ENCODE data around the gene XG.
"Not testable (repeated sequence)": the region's sequence is repeated elsewhere in the genome, so short reads cannot be mapped to it uniquely, and the experiment has no call there.

XG gene

GRCh38 chrX:2751874-2752300 lies at the start of gene XG:
Gene XG, plus strand, starts transcription at chrX:2752040. Its CDS starts 235 bp downstream, at chrX:2752275.
- not testable (repeated sequence) for DNase-seq (ENCODE audit: low read depth)

- no peak for DNase-seq (ENCODE audit: low read depth)
These were observed 47.9 kb upstream of the XG start for GRCh38 chrX:2703991-2704369.

- no peak for DNase-seq (ENCODE audit: low read depth)
These were observed 46.6 kb upstream of the XG start for GRCh38 chrX:2705046-2705832.

- peak; percentile 94 for DNase-seq (ENCODE audit: low read depth)
These were observed 44.5 kb upstream of the XG start for GRCh38 chrX:2707334-2707760.

- DNase-seq (ENCODE audit: low read depth): no peak
These were observed 43.8 kb upstream of the XG start for GRCh38 chrX:2708021-2708420.

GRCh38 chrX:2708592-2709188 lies 43.1 kb upstream of the XG start:
- DNase-seq (ENCODE audit: low read depth): no peak

- no peak for DNase-seq (ENCODE audit: low read depth)
These were observed 42.3 kb upstream of the XG start for GRCh38 chrX:2709556-2709955.

- peak; percentile 83 for DNase-seq (ENCODE audit: low read depth)
These were observed 41.6 kb upstream of the XG start for GRCh38 chrX:2710041-2710840.

GRCh38 chrX:2711441-2711840 lies 40.4 kb upstream of the XG start:
- no peak for DNase-seq (ENCODE audit: low read depth)

- DNase-seq (ENCODE audit: low read depth): no peak
These were observed 39.4 kb upstream of the XG start for GRCh38 chrX:2712428-2712827.

- no peak for DNase-seq (ENCODE audit: low read depth)
These were observed 38.7 kb upstream of the XG start for GRCh38 chrX:2712890-2713840.

- DNase-seq (ENCODE audit: low read depth): no peak
These were observed 37.3 kb upstream of the XG start for GRCh38 chrX:2714551-2714950.

GRCh38 chrX:2715066-2715600 lies 36.7 kb upstream of the XG start:
- DNase-seq (ENCODE audit: low read depth): no peak

- no peak for DNase-seq (ENCODE audit: low read depth)
These were observed 34.5 kb upstream of the XG start for GRCh38 chrX:2717312-2717711.

GRCh38 chrX:2718821-2719220 lies 33.0 kb upstream of the XG start:
- DNase-seq (ENCODE audit: low read depth): no peak

- no peak for DNase-seq (ENCODE audit: low read depth)
These were observed 31.9 kb upstream of the XG start for GRCh38 chrX:2719774-2720447.

GRCh38 chrX:2723286-2723879 lies 28.5 kb upstream of the XG start:
- no peak for DNase-seq (ENCODE audit: low read depth)

- not testable (repeated sequence) for DNase-seq (ENCODE audit: low read depth)
These were observed 24.6 kb upstream of the XG start for GRCh38 chrX:2727264-2727663.

- no peak for DNase-seq (ENCODE audit: low read depth)
These were observed 19.8 kb upstream of the XG start for GRCh38 chrX:2732076-2732475.

- DNase-seq (ENCODE audit: low read depth): no peak
These were observed 19.2 kb upstream of the XG start for GRCh38 chrX:2732649-2733048.

Data from HS-5 (cell line).